Measurements from ENCODE around the gene CDC42BPB. TPM values are rescaled to one million over a fixed set of nuclear protein-coding genes. Genes with fewer than 3 reads are reported as not detected.

Gene CDC42BPB
- total RNA-seq, 1 donor from 2014 or later: 116 TPM

GRCh38 chr14:103056322-103057027 lies 874 bp downstream of the CDC42BPB start:
- peak overlapping the region; percentile 93 for H3K4me2 ChIP-seq (ENCODE audit: low read length)
- H3K36me3 ChIP-seq (ENCODE audit: insufficient read depth, low read length): no peaks in the 10 kb centered on the region
- H3K9ac ChIP-seq (ENCODE audit: low read length): peak overlapping the region; percentile 87
- peaks cover 48% of the 10 kb centered on the region for H4K20me1 ChIP-seq (ENCODE audit: insufficient read depth, low read length)
- Mint-ChIP-seq H3K4me3 (ENCODE audit: unreplicated experiment) (peak overlapping the region; percentile 88), H3K27me3 (ENCODE audit: low read depth, unreplicated experiment) (no peaks in the 10 kb centered on the region), H3K4me1 (ENCODE audit: low read depth, unreplicated experiment) (peaks cover 26% of the 10 kb centered on the region), H3K27ac (ENCODE audit: unreplicated experiment) (no peak overlapping the region), H3K9me3 (ENCODE audit: unreplicated experiment) (no peaks in the 10 kb centered on the region), H3K36me3 (ENCODE audit: low read depth, unreplicated experiment) (peaks cover 1% of the 10 kb centered on the region)
- H2AFZ ChIP-seq (ENCODE audit: low read depth, low read length): peak overlapping the region; percentile 68
- TF ChIP-seq EZH2 (IDR thresholded peaks at IDR 0.05; ENCODE audit: insufficient read depth, low read length) (no peak), CTCF (IDR thresholded peaks at IDR 0.05; ENCODE audit: insufficient read depth, low read depth, low read length) (no peak)
- H3K27me3 ChIP-seq (ENCODE audit: insufficient read depth, low read length): no peaks in the 10 kb centered on the region
- peak overlapping the region; percentile 57 for H3K27ac ChIP-seq (ENCODE audit: low read depth, low read length)
- peak; percentile 35 for DNase-seq (ENCODE audit: low read depth)
- H3K79me2 ChIP-seq (ENCODE audit: insufficient read depth, low read length): peaks cover 63% of the 10 kb centered on the region
- H3K9me3 ChIP-seq (ENCODE audit: insufficient read depth, low read depth, low read length): no peaks in the 10 kb centered on the region
- peak overlapping the region; percentile 75 for H3K4me3 ChIP-seq (ENCODE audit: insufficient read depth, low read depth, low read length)
- FAIRE-seq: no peak
- H3K4me1 ChIP-seq (ENCODE audit: insufficient read depth, low read length): no peaks in the 10 kb centered on the region

GRCh38 chr14:103055695-103056094 lies 1.7 kb downstream of the CDC42BPB start:
- no peak overlapping the region for H3K27ac Mint-ChIP-seq (ENCODE audit: unreplicated experiment)

More at GRCh38 chr14:103055695-103056094, 1.7 kb downstream of the CDC42BPB start:
- Mint-ChIP-seq H3K4me1 (ENCODE audit: low read depth, unreplicated experiment) (peaks cover 28% of the 10 kb centered on the region), H3K36me3 (ENCODE audit: low read depth, unreplicated experiment) (peaks cover 1% of the 10 kb centered on the region), H3K27me3 (ENCODE audit: low read depth, unreplicated experiment) (no peaks in the 10 kb centered on the region), H3K4me3 (ENCODE audit: unreplicated experiment) (peak overlapping the region; percentile 88), H3K9me3 (ENCODE audit: unreplicated experiment) (no peaks in the 10 kb centered on the region)
- Histone ChIP-seq H3K79me2 (ENCODE audit: insufficient read depth, low read length) (peaks cover 71% of the 10 kb centered on the region), H3K4me1 (ENCODE audit: insufficient read depth, low read length) (no peaks in the 10 kb centered on the region), H2AFZ (ENCODE audit: low read depth, low read length) (no peak overlapping the region), H3K4me3 (ENCODE audit: insufficient read depth, low read depth, low read length) (peak overlapping the region; percentile 75), H3K27me3 (ENCODE audit: insufficient read depth, low read length) (no peaks in the 10 kb centered on the region), H3K27ac (ENCODE audit: low read depth, low read length) (no peak overlapping the region), H3K36me3 (ENCODE audit: insufficient read depth, low read length) (no peaks in the 10 kb centered on the region), H3K9ac (ENCODE audit: low read length) (peak overlapping the region; percentile 87), H3K9me3 (ENCODE audit: insufficient read depth, low read depth, low read length) (no peaks in the 10 kb centered on the region), H3K4me2 (ENCODE audit: low read length) (peak overlapping the region; percentile 93), H4K20me1 (ENCODE audit: insufficient read depth, low read length) (peaks cover 55% of the 10 kb centered on the region)
- TF ChIP-seq EZH2 (IDR thresholded peaks at IDR 0.05; ENCODE audit: insufficient read depth, low read length) (no peak), CTCF (IDR thresholded peaks at IDR 0.05; ENCODE audit: insufficient read depth, low read depth, low read length) (no peak)
- DNase-seq (ENCODE audit: low read depth) (no peak), FAIRE-seq (no peak)
